Measurements from ENCODE around the gene NACC1.
A peak's percentile ranks its signal among the peaks of the same experiment; 100 is the strongest.

The NACC1 gene

DNA sequence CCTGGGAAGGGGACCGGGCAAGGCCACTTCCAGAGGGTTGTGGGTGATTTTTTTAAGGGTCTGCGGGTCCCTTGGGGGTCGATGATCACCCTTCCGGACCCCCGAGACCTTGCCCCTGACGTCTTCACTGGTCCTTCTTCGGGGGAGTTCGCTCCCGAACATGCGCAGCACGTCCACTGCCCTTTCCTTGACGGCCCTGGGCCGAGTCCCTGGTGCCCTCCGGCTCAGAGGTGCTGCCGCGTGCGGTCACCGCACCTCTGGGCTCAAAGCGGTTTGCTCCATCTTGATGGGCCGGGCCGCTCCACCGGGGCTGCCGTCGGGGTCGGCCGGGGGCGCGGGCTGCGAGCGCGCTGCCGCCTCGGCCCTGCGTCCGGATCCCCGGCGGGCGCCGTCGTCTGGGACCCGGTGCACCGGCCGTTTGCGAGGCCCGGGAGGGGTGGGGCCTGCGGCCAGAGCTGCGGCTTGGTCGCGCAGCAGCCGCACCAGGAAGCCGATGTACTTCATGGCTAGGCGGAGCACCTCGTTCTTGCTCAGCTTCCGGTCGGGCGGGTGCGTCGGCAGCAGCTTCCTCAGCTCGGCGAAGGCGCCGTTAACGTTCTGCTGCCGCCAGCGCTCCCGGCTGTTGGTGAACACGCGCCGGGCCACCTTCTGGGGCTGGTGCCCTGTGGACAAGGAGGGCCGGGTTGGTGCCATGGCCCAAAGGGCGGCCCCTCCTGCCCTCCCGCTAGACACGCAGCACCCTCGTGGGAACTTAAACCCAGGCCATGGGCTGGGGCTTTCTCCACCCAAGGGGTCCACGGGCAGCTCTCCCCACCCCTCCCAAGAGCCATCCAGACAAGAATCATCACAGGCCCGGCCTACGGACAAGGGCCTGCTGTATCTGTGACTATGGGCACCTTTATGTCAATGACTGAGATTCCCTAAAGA lies 18.7 kb upstream of the NACC1 start:
- no peak overlapping the region for H3K4me3 ChIP-seq (ENCODE audit: low read depth, low read length)

DNA sequence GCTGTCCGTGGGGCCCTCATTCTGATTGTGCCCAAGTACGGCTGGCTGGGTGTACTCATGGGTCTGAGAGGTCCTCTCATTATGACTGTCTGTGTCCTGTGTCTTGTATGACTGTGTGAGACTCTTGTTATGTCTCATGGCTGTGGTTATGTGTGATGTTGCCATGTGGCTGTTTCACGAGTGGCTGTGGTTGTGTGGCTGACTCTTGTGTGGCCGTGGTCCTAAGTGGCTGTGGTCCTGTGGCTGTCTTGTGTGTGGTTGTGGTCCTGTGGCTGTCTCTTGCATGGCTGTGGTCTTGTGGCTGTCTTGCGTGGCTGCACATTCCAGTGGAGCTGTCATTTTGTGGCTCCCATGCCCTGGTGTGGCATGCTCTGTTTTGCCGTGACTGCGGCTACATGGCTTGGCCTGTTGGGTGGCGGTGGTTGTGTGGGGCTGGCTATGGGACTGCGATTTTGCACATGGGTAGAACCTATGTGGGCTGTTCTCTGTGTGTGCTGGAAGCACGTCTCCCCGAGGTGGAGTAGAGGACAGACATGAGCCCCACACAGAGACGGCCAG lies 18.0 kb upstream of the NACC1 start:
- no peak overlapping the region for H3K4me3 ChIP-seq (ENCODE audit: low read depth, low read length)

DNA sequence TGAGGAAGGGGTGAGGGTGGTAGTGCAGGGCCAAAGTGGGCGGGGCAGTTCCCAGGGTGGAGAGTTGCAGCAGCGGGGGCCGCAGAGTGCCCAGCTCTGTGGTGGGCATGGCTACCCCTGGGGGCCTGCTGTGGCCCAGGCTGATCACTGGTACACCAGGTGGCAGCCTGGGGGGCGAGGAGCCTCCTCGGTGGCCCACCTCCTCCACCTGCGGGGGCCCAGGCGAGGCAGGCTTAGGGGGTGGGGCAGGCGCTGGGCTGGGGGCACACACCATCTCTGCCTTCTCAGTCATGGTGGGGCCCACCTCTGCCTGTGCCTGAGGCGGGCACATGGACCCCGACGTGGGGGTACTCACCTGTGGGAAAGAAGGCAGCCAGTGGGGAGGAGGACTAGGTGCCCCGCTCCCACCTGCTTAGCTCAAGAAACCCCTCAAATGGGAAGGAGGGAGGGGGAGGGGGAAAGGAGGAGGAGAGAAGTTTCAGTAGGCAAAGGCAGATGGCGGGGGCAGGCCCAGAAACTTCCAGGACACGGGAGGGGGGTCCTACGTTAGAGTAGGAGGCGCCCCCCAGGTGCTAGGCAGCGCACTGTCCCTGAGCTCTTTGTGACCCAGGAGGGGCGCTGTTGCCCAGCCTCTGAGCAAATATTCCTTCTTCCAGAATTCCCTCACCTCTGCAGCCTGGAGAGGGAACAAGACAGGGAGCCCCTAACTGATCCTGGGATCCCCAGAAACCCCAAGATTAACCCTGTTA lies 17.0 kb upstream of the NACC1 start:
- H3K4me3 ChIP-seq (ENCODE audit: low read depth, low read length): no peak overlapping the region

DNA sequence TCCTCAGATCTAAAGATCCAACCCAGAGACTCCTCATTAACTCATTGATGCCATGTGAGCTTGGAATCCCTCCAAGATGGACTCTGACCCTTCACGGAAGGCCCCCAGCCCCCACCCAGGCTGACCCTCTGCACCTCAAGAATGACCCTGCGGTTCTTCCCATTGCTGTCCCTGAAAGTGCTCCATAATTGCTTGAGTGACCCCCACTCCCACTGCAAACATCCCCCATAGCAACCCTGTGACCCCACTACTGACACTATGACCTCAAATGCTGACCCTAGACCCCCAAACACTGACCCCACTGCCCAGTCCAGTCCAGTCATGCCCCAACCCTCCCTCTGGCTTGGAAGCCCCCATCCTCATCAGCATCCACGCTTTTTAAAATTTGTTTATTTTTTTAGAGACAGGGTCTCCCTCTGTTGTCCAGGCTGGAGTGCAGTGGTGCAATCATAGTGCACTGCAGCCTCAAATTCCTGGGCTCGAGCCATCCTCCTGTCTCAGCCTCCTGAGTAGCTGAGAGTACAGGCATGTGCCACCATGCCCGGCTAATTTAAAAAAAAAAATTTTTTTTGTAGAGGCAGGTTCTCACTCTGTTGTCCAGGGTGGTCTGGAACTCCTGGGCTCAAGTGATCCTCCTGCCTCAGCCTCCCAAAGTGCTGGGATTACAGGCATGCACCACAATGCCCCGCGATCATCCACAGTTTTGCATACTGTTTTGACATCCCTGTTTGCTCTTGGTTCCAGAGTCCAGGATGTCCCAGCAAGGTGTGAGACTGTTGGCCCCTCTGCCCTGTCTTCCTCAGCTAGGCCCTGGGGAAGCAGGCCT lies 16.3 kb upstream of the NACC1 start:
- H3K4me3 ChIP-seq (ENCODE audit: low read depth, low read length): no peak overlapping the region

DNA sequence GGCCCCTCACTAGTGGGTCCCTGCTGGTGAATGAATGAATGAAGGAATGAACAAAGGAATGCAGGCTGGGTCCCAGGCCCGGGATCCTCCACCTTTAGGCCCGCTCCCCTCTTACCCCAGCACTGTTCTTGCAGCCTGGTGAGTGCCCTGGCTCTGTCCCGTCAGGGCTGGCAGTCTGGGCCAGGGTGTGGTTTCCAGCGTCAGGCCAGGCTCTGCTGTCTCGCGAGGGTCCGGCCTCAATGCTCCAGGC lies 15.7 kb upstream of the NACC1 start:
- H3K4me3 ChIP-seq (ENCODE audit: low read depth, low read length): no peak overlapping the region

DNA sequence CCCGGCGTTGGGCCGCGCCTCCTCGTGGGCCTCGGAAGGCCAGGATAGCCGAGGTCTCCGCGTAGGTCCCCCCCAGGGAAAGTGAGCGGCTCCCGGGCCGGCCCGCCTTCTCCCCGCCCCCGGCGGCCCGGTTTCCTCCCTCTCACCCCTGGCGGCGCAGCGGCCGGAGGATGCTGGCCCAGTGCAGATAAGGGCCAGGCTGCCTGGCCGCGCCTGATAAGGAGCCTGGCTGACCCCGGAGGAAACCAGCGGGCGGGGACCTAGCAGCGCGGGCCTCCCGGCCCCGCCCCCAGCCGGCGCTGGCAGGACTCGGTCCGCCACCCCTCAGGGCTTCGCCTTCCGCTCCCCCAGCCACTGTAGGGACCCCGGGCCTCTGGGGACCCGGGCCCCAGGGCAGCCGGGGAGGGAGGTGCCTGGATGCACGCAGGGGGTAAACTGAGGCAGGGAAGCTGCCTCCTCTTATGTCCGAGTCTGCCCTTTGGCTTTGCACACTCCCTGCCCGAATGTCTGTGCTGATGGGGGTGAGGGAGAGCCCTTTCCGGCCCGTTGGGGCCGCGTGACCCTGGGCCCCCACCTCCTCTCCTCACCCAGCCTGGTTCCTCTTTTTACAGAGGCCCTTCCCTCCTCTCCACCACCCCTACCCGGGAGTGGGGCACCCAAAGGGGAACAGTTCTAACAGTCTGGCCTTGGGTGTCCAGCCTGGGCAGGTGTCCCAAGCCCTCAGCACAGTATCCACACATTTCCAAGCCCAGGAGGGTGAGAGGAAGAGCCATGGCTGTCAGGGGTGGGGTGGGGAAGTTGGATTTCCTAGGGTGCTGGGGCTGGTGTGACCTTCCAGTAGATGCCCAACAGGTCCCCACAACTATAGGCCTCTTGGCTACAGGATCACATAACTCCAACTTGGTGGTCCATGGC lies 15.1 kb upstream of the NACC1 start, which contains the start of gene LYL1:
TSS of gene LYL1 (minus strand) at position 193 of the 915 bp plus-strand sequence. CDS start 1,687 bp downstream, outside the sequence.
- no peak within 1 kb of the TSS for H3K4me3 ChIP-seq (ENCODE audit: low read depth, low read length)

DNA sequence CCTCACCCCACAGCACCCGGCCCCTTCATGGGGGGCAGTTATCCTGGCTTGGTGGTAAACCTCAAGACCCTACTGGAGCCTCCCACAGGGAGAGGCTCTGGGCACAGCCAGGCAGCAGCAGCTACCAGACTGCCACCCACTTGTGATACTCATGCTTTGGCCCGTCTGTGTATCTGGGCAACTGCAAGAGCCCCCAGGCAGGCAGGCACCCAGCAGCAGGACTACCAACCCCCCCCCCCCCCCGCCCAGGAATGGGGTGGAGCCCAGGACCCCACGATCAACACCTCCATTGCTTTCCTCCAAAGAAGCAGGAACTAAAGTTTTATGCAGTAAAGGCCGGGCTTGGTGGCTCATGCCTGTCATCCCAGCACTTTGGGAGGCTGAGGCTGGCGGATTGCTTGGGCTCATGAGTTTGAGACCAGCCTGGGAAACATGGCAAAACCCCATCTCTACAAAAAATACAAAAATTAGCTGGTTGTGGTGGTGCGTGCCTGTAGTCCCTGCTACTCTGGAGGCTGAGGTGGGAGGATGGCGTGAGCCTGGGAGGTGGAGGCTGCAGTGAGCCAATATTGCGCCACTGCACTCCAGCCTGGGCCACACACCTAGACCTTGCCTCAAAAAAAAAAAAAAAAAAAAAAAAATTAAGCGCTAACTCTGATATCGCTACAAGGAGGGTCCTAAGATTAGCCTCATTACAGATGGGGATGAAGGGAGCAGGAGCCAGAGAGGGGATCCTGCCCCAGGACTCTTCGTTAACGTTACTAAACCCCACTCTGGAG lies 14.3 kb upstream of the NACC1 start:
- no peak overlapping the region for H3K4me3 ChIP-seq (ENCODE audit: low read depth, low read length)

DNA sequence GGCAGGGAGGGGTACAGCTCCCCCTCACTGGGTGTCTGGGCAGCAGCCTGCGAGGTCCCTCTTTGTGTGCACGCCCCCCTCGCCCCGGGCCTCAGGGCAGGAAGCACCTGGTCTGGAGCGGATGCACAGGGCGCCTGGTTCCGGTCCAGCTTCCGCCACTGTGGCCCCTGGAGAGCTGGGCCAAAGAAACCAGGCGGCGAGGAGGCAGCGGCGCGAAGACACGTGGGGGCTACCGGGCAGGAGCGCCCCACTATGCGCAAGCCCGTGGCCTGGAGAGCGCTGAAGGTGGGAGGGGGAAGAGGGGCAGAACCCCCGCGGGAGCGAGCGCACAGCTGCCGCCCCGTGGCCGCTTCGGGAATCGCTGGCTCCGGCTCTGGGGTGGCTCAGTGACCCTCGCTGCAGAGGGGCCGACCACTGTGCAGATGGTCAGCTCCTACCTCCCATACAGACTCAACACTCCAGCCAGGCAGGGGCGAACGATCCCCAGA lies 13.7 kb upstream of the NACC1 start:
- no peak overlapping the region for H3K4me3 ChIP-seq (ENCODE audit: low read depth, low read length)

DNA sequence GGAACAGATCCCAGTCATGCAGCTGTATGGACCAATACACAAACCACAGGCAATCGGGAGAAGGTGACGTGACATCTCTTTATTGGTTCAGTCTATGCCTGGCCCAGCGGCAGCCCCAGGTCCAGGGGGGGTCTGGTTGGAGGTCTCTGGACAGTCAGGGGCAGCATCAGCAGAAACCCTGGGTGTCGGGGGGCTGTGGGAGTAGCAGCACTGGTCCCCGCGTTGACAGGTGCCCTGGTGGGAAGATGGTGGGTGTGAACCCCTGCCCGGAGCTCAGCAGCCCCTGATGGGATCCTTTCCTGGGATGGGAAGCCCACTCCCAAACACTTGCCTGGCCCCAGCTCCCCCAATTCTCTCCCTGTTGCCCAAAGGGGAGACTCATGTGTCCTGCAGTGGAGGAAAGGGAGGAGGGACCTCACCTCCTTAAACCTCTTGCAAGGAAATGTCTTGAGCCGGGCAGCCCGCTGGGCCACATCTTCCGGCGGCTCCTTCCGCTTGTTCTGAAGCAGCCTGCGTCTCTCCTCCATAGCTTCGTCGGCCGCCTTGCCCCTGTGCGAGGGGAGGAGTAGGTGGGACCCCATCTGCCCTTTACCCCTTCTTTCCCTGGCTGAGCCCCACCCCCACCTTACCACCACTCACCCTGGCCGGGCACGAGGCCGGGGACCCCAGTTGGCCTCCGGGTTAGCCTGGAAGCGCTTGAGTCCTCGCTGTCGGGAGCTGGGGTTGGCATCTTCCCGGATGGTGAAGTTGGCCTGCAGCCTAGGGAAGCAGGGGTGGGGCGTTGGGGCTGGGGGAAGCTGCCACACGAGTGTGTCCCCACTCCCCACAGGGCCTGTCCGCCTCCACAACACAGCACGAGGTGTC lies 13.0 kb upstream of the NACC1 start:
- H3K4me3 ChIP-seq (ENCODE audit: low read depth, low read length): no peak overlapping the region

DNA sequence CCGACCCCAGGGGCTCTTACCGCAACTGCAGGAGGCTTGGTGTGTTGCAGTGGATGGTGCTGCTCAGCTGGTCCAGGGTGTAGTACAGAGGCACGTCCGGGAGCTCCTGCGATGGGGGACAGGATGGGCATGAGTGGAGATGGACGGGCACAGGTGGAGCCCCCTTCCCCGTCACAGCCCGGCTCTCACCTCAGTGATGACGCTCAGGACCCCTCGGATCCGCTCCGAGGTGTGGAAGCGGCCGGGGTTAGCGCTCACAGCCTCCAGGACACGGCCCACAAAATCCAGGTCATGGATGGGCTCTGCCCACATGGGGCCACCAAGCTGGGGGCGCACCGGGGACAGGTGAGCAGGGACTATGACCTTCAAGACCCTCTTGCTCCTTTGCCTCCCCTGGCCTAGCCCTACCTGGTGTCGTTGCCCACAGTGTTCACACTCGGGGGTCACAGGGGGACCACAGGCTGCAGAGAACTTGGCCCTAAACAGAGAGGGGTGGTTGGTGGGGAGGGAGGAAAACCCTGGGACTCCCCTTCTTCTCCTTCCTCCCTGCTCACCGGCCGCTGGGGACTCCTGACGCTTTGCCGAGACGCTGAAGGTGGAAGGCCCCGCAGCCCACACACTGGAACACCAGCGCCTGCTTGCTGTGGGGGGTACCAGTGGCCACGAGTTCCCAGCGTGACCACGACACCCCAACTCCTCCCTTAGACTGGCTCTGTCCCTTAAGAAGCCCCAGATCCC lies 8.5 kb upstream of the NACC1 start:
- no peak overlapping the region for H3K4me3 ChIP-seq (ENCODE audit: low read depth, low read length)

DNA sequence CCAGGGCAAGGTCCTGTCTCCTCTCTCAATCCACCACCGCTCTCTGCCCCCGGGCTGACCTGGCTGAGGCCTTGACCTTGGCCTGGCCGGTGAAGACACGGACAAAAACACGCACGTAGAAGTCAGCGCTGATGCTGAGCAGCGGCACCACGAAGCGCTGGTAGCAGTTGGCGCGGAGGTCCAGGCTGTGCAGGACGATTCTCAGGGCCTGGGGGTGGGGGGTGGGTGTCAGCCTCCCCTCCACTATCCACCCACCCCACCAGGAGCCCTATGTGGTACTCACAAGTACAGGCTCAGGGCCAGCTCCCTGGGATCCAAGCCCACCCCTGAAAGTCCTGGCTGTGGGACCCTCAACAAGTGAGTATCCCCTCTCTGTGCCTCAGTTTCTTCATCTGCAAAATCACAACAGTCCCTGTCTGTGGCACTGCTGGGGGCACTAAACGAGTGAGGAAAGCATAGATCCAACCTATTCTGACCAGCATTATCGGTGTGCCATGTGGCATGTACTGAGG lies 7.9 kb upstream of the NACC1 start:
- no peak overlapping the region for H3K4me3 ChIP-seq (ENCODE audit: low read depth, low read length)

DNA sequence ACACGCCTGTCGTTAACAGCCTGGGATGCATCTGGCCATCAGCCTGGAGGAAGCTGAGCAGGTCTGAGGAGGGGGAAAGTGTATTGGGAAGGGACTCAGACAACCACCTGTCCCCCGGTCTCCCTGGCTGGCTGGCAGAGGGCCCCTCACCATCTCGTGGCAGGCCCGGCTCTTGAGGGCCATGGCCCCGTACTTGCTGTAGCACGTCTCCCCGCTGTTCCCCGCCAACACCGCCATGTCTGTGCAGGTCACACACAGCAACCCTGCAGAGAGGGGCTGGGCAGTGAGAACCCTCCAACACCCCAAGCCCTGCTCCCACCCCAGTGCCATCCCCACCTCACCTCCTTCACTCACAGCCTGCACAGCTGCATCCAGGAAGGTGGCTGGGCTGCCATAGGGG lies 5.5 kb upstream of the NACC1 start:
- H3K4me3 ChIP-seq (ENCODE audit: low read depth, low read length): no peak overlapping the region

DNA sequence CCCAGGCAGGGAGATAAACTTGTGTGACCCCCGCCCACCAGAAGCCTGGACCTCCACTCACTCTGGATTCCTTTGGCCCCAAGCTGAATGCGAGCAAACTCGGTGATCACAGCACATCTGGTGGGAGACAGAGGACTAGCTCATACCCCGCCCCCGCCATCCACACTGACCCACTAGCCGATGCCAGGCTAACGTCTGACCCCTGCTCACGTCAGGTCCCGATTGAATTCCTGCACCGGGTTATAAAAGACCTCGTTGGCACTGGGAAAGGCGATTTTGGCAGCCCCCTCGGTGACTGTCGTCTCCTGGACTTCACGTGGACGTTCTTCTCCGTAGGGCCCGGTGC lies 2.2 kb upstream of the NACC1 start:
- peak overlapping the region; percentile 96 for H3K4me3 ChIP-seq (ENCODE audit: low read depth, low read length)

DNA sequence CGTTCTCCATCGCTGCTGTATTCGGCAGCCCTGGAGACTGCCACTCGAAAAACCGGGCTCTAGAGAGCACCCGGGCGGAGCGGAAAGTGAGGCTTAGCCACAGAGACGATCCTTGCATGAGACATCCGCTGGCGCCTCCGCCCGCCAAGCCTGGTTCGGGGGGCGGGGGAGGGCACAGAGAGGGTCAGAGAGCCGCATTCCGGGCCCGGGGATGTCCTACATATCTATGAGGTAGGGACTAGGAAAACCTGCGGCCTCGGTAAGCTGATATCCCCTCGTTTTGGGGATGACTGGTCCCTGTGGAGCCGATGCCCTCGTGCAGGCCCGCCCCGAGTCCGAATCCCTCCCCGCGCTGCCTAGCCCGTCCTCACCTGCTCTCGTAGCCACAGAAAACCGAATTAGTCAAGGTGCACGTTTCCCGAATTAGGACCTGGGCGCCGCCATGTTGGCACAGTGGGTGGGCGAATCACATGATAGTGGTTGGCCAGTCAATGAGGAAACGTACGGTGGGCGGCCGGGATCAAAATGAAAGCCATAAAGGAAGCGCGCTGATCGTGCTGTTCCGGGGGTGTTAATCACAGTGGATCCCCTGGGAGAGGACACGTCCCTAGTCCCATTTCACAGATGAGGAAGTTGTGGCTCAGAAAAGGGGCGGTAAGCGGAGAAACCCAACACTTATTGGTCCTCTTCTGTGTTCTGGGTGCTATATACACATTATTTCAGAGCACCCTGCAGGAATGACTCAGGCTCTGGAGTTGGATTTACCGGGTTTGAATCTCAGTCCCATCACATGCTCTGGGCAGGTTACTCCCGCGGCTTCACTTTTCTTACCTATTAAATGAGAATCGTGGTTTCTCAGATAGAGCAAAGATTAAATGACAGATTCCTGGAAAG lies 1.5 kb upstream of the NACC1 start, which contains the start of gene TRMT1:
TSS of gene TRMT1 (minus strand) at position 459 of the 894 bp plus-strand sequence. CDS start at position 118, 341 bp downstream.
- H3K4me3 ChIP-seq (ENCODE audit: low read depth, low read length): peak within 1 kb of the TSS; percentile 96

DNA sequence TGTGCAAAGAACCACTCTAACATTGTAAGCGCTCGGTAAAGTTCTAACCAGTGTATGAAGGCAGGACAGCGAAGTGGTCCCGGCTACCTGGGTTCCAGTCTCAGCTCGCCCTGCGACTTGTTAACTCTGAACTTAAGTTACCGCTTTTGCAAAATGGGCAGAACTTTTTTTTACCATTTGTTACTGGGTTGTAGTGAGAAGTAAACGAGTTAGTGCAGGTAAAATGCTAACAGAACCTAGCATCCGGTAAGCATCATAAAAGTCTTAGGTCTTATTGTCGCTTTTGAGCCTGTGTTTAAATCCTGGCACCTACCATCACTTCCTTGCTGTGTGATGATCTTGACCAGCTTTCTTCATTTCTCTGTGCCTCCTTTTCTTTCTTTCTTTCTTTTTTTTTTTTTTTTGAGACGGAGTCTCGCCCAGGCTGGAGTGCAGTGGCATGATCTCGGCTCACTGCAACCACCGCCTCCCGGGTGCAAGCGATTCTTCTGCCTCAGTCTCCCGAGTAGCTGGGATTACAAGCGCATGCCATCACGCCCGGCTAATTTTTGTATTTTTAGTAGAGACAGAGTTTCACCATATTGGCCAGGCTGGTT lies 790 bp upstream of the NACC1 start:
- H3K4me3 ChIP-seq (ENCODE audit: low read depth, low read length): peak overlapping the region; percentile 96

Data from iPS-11a (cell line).